Endothelial cell of umbilical vein (primary cell): ENCODE measurements around the gene CHST3. TPM values are rescaled to one million over a fixed set of nuclear protein-coding genes. Genes with fewer than 3 reads are reported as not detected.

Experiments
- BruUV-seq: library from RNA; stranded (reverse); fragments of 400-500 nt; replicated peaks from 2 replicates; lab custom pipeline; 2021; lab: Mats Ljungman, UMichigan
- CTCF ChIA-PET: fragments of 300-600, 350-600 bp; sonication (Branson Sonifier 250); formaldehyde crosslinking; loops from one replicate; lab custom pipeline; 2021; ENCODE audit warnings: antibody characterized with exemption, inconsistent platforms; lab: Charles Lee
- POLR2A ChIA-PET: fragments of 300-600, 350-600 bp; sonication (Branson Sonifier 250); formaldehyde crosslinking; loops from one replicate; lab custom pipeline; 2021; ENCODE audit warnings: antibody characterized with exemption, inconsistent platforms; lab: Charles Lee
- DNase-seq: peaks from one replicate; pipeline ENCODE4 v3.0.0-alpha.2; 2011; ENCODE audit warnings: low read depth, low spot score
- FAIRE-seq: peaks from 2 replicates; lab custom pipeline; 2011; peaks lifted over from hg19 to GRCh38; lab: Jason Lieb, UNC
- H2AFZ ChIP-seq: 2 replicates; pipeline ENCODE4 v1.6.0; 2012; ENCODE audit warnings: low read depth, low read length, control low read depth, inconsistent platforms
- H3K27ac ChIP-seq: 2 replicates; pipeline ENCODE4 v1.5.1; 2011; ENCODE audit warnings: low read depth, mild to moderate bottlenecking, control low read depth, low read length, moderate library complexity; ENCODE audit not compliant: insufficient read depth
- H3K27me3 ChIP-seq, 2 experiments: 2 replicates each; pipeline versions ENCODE4 v1.6.0 to v1.6.1; 2011; ENCODE audit warnings: low read length in 2 of 2, mixed read lengths in 1 of 2; ENCODE audit not compliant: control insufficient read depth in 2 of 2, insufficient read depth in 2 of 2
- H3K36me3 ChIP-seq, 2 experiments: 2 replicates in 1 of 2; 3 replicates in 1 of 2; pipeline ENCODE4 v1.5.1; 2011; ENCODE audit warnings: low read length in 2 of 2, mild to moderate bottlenecking in 1 of 2, moderate library complexity in 1 of 2; ENCODE audit not compliant: control insufficient read depth in 2 of 2, insufficient read depth in 2 of 2; ENCODE audit errors: extremely low read depth in 1 of 2
- H3K4me1 ChIP-seq: 3 replicates; pipeline ENCODE4 v1.5.1; 2011; ENCODE audit warnings: mild to moderate bottlenecking, low read length; ENCODE audit not compliant: control insufficient read depth, insufficient read depth; ENCODE audit errors: extremely low read depth
- H3K4me2 ChIP-seq: 2 replicates; pipeline ENCODE4 v1.6.1; 2011; ENCODE audit warnings: low read length, control low read depth, mixed read lengths; ENCODE audit not compliant: insufficient read depth
- H3K4me3 ChIP-seq, 3 experiments: fragments of 200-600 bp in 1 of 3; sonication (generic), shearing (Covaris generic) in 1 of 3; replicated peaks in 1 of 3; 2 replicates each; pipeline ENCODE4 v1.5.1; 2011 to 2016; ENCODE audit warnings: control low read depth in 3 of 3, low read length in 3 of 3, mild to moderate bottlenecking in 2 of 3, inconsistent platforms in 1 of 3, low read depth in 1 of 3, moderate library complexity in 1 of 3; ENCODE audit not compliant: insufficient read depth in 1 of 3
- H3K79me2 ChIP-seq: 2 replicates; pipeline ENCODE4 v1.6.0; 2012; ENCODE audit warnings: low read length, inconsistent platforms; ENCODE audit not compliant: control insufficient read depth, insufficient read depth
- H3K9ac ChIP-seq: replicated peaks from 2 replicates; pipeline ENCODE3; 2011; ENCODE audit warnings: low read length, control low read depth; ENCODE audit not compliant: insufficient read depth; ENCODE audit errors: extremely low read depth
- H3K9me1 ChIP-seq: replicated peaks from 3 replicates; pipeline ENCODE4 v1.6.0; 2011; ENCODE audit warnings: mild to moderate bottlenecking, low read length; ENCODE audit not compliant: control insufficient read depth, insufficient read depth; ENCODE audit errors: extremely low read depth
- H3K9me3 ChIP-seq: replicated peaks from 2 replicates; pipeline ENCODE4 v1.5.1; 2012; ENCODE audit warnings: low read length, inconsistent platforms; ENCODE audit not compliant: control insufficient read depth, insufficient read depth
- H4K20me1 ChIP-seq: replicated peaks from 2 replicates; pipeline ENCODE3; 2011; ENCODE audit warnings: mild to moderate bottlenecking, low read length; ENCODE audit not compliant: control insufficient read depth, insufficient read depth; ENCODE audit errors: extremely low read depth
- EZH2 ChIP-seq: IDR thresholded peaks from 2 replicates; pipeline ENCODE4 v1.6.1; 2012; ENCODE audit warnings: borderline replicate concordance, low read depth, mild to moderate bottlenecking, moderate library complexity, low read length, inconsistent platforms; ENCODE audit not compliant: severe bottlenecking
- FOS ChIP-seq: IDR thresholded peaks from 2 replicates; pipeline ENCODE4 v1.6.1; 2011; ENCODE audit warnings: mild to moderate bottlenecking, low read length, moderate library complexity, borderline replicate concordance; ENCODE audit not compliant: insufficient read depth
- GATA2 ChIP-seq: IDR thresholded peaks from 2 replicates; pipeline ENCODE4 v1.7.0; 2011; ENCODE audit warnings: low read depth, mild to moderate bottlenecking, moderate library complexity, mixed read lengths, low read length; ENCODE audit not compliant: insufficient read length, insufficient read depth
- JUN ChIP-seq: IDR thresholded peaks from 2 replicates; pipeline ENCODE4 v1.6.1; 2011; ENCODE audit warnings: borderline replicate concordance, low read depth; ENCODE audit not compliant: insufficient read length, insufficient read depth
- MYC ChIP-seq: IDR thresholded peaks from one replicate; pipeline ENCODE4 v1.6.1; 2011; ENCODE audit warnings: mild to moderate bottlenecking, low read depth, low read length
- POLR2A ChIP-seq: IDR thresholded peaks from 2 replicates; pipeline ENCODE4 v1.6.1; 2012; ENCODE audit warnings: low read depth, mild to moderate bottlenecking, control low read depth, low read length
- POLR2AphosphoS5 ChIP-seq: IDR thresholded peaks from 2 replicates; pipeline ENCODE4 v1.6.1; 2012; ENCODE audit warnings: low read depth, mild to moderate bottlenecking, control low read depth, low read length, moderate library complexity; ENCODE audit not compliant: insufficient read depth
- dilution Hi-C: fragments of 300-500 bp; cut with MboI; formaldehyde crosslinking; loops from one replicate; pipeline ENCODE4 v1.15.0; 2019; ENCODE audit warnings: low sequenced_read_pairs; ENCODE audit not compliant: extremely low pct_ligation_motif_present
- intact Hi-C: fragments of 100-400 bp; cut with micrococcal nuclease; formaldehyde crosslinking; loops from one replicate; pipeline ENCODE4 v1.10.0; 2022
- polyA plus RNA-seq, 4 experiments: library from polyadenylated mRNA; depleted of rRNA in 3 of 4; stranded (reverse) in 3 of 4; unstranded in 1 of 4; fragments of >200 nt; gene quantifications; 2 replicates each; pipeline versions ENCODE4 v1.2.1 to v1.2.3, GENCODE V29; 2011 to 2012; ENCODE audit warnings: missing spikeins in 1 of 4
- total RNA-seq: library from RNA; stranded (reverse); gene quantifications from 2 replicates; pipeline ENCODE4 v1.2.3, GENCODE V29; 2021
- TF ChIP-seq, protein P1 (sequence below): IDR thresholded peaks from 2 replicates; pipeline ENCODE4 v1.6.1; 2011; ENCODE audit not compliant: insufficient read depth, insufficient read length
- TF ChIP-seq, protein P2 (sequence below), 2 donors: IDR thresholded peaks; 1 replicate in 1 of 2; 2 replicates in 1 of 2; pipeline ENCODE4 v1.5.1; 2011; ENCODE audit warnings: low read length in 2 of 2, mild to moderate bottlenecking in 2 of 2, moderate library complexity in 2 of 2, control low read depth in 1 of 2, inconsistent platforms in 1 of 2, low read depth in 1 of 2; ENCODE audit not compliant: insufficient read depth in 1 of 2; ENCODE audit errors: extremely low read depth in 1 of 2

Gene CHST3
- total and polyA plus RNA-seq, 2 donors (not counting 3 experiments of a cell fraction or from before 2014, with no cell fraction given) = 5.5 to 11.5 TPM

DNA sequence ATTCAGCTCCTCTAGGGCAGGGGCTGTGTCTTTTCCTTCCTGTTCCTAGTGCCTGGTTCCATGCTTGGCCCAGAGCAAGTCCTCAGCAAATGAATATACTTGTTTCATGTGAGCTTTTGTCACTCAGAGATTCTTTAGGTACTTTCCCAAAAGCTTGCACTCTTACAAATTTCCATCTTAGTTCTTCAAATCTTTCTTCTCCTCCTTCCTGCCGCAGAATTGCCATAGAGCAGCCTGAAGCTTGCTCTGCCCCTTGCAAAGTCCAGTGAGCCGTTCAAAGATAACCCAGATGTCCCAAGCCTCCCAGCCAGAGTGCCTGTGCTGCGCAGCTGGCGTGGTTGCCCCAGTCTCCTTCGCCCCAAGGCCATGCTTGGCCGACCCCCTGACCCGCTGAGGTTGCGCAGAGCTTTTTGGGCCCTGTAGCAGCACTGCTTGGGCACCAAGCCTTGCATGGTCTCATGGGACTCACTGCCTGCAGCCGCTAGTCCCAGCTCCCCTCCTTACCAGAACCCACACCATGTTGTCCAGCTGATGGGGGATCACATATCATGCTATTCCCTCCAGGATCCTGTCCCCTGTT lies 20.7 kb downstream of the CHST3 start:
- no peaks in the 10 kb centered on the region for H3K79me2 ChIP-seq

More for the DNA sequence above, 20.7 kb downstream of the CHST3 start:
- intact Hi-C loops (no loop called here), dilution Hi-C loops (no loop called here)
- Histone ChIP-seq H3K9ac (no peak overlapping the region), H3K9me3 (no peaks in the 10 kb centered on the region), H3K9me1 (no peaks in the 10 kb centered on the region), H3K4me3 (no peak overlapping the region), H3K27ac (no peak overlapping the region), H3K4me1 (peaks cover 36% of the 10 kb centered on the region), H3K27me3 (no peaks in the 10 kb centered on the region), H3K4me2 (no peak overlapping the region), H4K20me1 (no peaks in the 10 kb centered on the region), H3K36me3 (no peaks in the 10 kb centered on the region), H2AFZ (no peak overlapping the region)
- CTCF ChIA-PET = interaction anchor here (0.6 to 1.9 kb wide), 9 partner anchors 10 to 149 kb away, joined by 3 to 16 read pairs (median 3); no protein-coding TSS in a partner anchor
- DNase-seq = peak; percentile 29
- BruUV-seq = no TSS peak
- no peak for FAIRE-seq
- no peak for TF ChIP-seq JUN
- TF ChIP-seq, protein P1, sequence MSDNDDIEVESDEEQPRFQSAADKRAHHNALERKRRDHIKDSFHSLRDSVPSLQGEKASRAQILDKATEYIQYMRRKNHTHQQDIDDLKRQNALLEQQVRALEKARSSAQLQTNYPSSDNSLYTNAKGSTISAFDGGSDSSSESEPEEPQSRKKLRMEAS = no peak
- TF ChIP-seq MYC = no peak
- TF ChIP-seq GATA2 = no peak
- TF ChIP-seq POLR2AphosphoS5 = no peak
- no peak for TF ChIP-seq FOS
- TF ChIP-seq, protein P2, sequence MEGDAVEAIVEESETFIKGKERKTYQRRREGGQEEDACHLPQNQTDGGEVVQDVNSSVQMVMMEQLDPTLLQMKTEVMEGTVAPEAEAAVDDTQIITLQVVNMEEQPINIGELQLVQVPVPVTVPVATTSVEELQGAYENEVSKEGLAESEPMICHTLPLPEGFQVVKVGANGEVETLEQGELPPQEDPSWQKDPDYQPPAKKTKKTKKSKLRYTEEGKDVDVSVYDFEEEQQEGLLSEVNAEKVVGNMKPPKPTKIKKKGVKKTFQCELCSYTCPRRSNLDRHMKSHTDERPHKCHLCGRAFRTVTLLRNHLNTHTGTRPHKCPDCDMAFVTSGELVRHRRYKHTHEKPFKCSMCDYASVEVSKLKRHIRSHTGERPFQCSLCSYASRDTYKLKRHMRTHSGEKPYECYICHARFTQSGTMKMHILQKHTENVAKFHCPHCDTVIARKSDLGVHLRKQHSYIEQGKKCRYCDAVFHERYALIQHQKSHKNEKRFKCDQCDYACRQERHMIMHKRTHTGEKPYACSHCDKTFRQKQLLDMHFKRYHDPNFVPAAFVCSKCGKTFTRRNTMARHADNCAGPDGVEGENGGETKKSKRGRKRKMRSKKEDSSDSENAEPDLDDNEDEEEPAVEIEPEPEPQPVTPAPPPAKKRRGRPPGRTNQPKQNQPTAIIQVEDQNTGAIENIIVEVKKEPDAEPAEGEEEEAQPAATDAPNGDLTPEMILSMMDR (IDR thresholded peaks at IDR 0.05; ENCODE audit: extremely low read depth in 1 of 2, insufficient read depth in 1 of 2, low read depth in 1 of 2, low read length in 2 of 2) = no peak
- TF ChIP-seq POLR2A = no peak
- no peak for TF ChIP-seq EZH2
- POLR2A ChIA-PET = no interaction called here
